AG20443 (cell line): ENCODE results near the gene ZNF516.

Source experiments
- DNase-seq: peaks from one replicate; pipeline ENCODE4 v3.0.0; 2012; ENCODE audit warnings: low spot score, mixed read lengths

ZNF516 gene

GRCh38 chr18:76455003-76455676 is 39.9 kb downstream of the ZNF516 start:
- no peak for DNase-seq

DNA sequence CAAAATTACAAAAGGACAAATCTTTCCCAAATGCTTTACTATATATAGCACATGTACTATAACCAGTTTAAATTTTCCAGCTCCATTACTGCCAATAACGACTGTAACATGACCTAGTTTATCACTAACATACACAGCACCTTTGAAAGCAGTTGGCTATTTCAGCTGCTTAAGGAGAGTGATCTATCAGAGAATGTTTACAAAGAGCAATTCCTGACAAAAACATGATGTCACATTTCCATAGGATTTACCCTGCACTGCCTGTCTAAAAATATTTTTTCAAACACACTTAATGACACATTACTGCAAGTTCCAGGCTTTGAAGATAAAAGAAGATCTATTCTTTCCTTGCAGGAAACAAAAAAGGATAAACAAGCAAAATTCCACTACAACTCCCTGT is 40.6 kb downstream of the ZNF516 start:
- DNase-seq = no peak

GRCh38 chr18:76453932-76454331 is 41.1 kb downstream of the ZNF516 start:
- no peak for DNase-seq

GRCh38 chr18:76453057-76453561 is 41.9 kb downstream of the ZNF516 start:
- no peak for DNase-seq

DNA sequence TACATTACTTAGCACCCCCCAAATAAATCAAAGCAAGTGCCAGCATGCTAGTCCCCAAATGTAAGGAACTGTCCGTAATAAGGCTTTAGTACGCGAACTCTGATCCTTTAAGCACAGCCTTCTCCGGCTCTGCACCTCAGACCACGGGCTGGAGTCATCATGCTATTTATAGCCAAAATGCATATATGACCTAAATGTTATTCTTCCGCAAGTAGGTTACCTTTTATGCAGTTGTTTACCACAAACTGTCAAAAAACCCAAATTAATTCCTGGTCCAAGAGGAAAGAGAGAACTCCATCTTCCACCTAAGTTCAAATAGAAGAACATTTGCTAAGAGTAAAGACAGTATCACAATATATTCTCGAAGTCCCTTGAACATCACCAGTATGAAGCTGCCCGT is 42.7 kb downstream of the ZNF516 start:
- DNase-seq = no peak

- peak; percentile 35 for DNase-seq
Observed at GRCh38 chr18:76451396-76452331, 43.4 kb downstream of the ZNF516 start.

- peak; percentile 78 for DNase-seq
Observed at GRCh38 chr18:76450452-76451395, 44.3 kb downstream of the ZNF516 start.

GRCh38 chr18:76449111-76449453 is 46.0 kb downstream of the ZNF516 start:
- DNase-seq = no peak

DNA sequence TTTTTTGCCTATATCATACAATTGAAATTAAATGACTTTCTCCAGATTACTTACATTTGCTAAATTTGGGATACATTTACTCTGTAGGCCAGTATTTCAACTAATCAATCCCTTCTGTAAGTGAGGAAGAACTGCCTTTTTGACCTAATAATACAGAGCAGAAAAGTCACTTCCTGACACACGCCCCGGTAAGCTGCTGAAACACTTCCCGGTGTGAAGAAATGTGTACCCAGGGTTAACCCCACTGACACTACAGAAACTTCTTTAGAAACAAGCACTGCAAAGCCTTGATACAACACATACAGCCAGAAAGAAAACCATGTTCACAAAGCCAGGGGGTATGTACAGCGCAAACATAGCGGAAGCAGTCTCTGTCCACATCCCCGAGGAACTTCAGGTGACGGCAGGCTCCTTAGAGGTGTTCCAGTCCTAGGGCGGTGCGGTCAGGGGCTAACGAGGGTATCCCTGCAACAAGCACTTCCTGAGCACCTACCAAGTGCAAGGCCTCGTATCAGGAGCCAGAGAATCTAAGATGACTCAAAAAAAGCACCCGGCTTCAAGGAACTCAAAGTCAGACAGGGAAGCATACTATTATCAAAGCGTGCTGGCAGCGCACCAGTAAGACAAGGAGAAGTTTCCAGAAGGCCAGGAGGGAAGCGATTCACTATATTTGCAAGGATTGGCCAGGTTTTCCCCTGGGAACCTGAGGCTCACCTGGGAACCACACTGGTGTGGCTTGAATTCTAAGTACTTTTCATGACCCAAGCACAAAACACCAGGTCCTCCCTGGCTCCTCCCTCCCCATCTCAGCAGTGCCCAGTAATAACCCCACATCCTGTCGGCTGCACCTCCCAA is 46.6 kb downstream of the ZNF516 start:
- no peak for DNase-seq

- peak; percentile 32 for DNase-seq
Observed at GRCh38 chr18:76447258-76447890, 47.7 kb downstream of the ZNF516 start.

- DNase-seq = no peak
Observed at GRCh38 chr18:76446321-76447257, 48.5 kb downstream of the ZNF516 start.

DNA sequence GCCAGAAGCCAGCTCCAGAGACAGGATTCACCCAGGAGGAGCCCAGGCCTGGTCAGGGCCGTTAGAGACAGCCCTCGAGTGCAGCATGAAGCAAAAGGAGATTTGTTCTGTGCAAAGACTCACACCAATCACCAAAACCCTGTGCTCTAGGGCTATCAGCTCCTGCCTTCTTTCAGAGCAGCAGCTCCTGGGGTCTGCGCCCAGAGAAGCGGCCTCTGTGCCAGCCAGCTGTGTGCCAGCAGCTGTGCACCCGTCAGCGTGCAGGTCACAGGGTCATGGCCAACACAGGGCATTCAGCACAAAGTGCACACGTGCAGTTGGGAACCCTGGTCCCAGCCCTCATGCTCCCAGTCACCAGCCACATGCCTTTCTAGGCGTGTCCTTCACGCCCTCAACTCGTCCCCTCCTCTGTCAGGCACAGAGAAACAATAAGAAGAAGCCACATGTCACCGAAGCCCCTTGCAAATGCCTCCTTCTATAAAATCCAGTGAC is 49.3 kb downstream of the ZNF516 start:
- peak; percentile 33 for DNase-seq

DNA sequence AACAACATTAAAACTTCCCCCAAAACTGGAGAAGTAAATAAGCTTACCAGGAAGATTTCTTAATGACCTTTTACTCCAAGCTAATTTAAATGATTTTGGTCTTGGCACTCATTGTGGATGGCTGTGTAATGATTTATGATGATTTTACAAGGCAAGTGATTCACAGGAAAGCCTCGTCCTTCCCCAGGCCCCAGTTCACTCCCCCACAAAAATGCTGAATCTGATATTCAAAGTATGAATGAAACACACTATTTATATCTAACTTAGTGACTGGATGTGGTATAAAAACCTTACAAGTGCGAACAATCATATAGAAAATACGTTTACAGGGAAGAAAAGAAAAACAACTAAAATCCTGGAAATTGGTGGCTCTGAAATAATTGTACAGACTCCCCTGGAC is 49.8 kb downstream of the ZNF516 start:
- peak; percentile 87 for DNase-seq

DNA sequence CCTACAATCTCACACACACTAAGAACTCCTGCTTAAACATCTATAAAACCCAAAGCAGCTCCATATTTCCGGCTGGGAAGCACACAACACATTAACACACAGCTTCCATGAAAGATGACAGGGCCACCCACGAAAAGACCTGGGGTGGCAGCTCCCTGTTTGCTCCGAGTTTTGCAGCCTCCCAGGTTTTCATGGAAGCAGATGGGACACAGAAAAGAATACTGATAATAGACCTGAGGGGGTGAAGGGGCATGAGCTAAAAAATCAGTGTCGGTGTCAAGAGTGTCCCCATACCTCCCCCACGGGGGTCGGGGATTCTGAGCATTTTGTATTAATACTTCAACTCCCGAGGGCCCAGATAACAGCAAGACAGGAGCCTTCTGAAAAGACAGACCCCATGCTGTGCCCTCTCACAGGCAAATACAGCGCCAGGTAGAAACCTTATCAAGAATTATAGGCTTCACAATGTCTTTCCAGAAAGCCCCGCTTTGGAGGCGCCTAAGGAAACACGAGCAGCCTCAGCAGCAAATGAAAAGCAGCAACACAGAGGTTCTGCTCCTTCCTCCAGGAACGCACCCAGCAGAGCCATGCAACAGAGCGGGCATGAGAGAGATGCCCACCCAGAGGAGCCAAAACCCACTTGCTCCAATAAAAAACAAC is 50.5 kb downstream of the ZNF516 start:
- no peak for DNase-seq

DNA sequence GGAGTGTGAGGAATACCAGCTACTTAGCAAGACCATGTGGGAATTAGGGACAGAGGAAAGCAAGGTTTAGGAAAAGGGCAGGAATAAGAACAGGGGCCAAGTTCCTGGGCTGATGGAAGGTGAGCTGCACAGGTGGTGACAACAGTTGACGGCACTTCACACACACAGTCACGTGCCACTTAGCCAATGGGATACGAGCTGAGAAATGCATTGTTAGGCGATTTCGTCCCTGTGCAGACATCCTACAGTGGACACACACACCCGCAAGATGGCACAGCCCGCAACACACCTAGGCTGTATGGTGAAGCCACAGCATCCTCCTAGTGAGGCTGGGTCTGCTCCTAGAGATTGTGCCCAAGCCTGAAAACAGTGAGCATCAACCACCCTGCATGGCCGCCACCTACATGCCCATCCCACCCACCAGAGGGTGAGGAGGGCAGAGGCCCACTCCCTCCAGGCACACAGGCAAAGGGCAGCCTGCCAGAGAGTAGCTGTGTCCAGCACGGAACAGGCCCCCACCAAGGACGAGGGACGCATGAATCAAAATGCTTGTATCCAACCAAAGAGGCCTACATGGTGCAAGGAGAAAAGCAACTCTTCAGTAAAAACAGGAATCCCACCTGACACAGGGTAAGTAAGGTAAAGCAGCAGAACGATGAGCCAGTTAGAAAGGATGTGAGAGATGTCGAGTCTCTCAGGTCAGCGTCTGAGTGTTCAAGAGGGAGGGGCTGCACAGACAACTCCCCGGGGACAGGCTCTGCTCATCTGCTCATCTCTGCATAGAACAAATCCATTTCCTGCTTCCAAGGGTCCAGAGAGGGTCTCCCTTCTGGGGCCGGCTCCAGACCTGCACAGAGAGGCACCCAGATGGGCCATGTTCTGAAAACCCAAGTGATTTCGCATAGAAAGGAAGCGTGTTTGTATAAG is 51.3 kb downstream of the ZNF516 start:
- DNase-seq = no peak

- DNase-seq = no peak
Observed at GRCh38 chr18:76442413-76443171, 52.5 kb downstream of the ZNF516 start.
